Heart right ventricle (tissue), 16 donors: Measurements from ENCODE around the gene YY1AP1. TPM values are rescaled to one million over a fixed set of nuclear protein-coding genes. Genes with fewer than 3 reads are reported as not detected.

Experiments
- ATAC-seq, 8 donors: fragments of 200-7000 bp; cut with Tn5 transposase; one replicate each; pipeline ENCODE4 v1.9.1; 2020; ENCODE audit warnings: mild to moderate bottlenecking in 8 of 8, moderate library complexity in 8 of 8, moderate number of reproducible peaks in 1 of 8
- DNase-seq, 2 donors: peaks; one replicate each; pipeline ENCODE4 v3.0.0-alpha.2; 2020
- H3K27ac ChIP-seq, 10 donors: fragments of 200-600 bp; sonication (generic) in 2 of 10; one replicate each; pipeline versions ENCODE4 v1.5.0 to v1.8.0; 2020 to 2022; ENCODE audit warnings: mild to moderate bottlenecking in 3 of 10
- H3K27me3 ChIP-seq, 7 donors: fragments of 200-600 bp; one replicate each; pipeline ENCODE4 v1.8.0; 2021 to 2022; ENCODE audit warnings: mild to moderate bottlenecking in 2 of 7
- H3K36me3 ChIP-seq, 9 donors: fragments of 200-600 bp; sonication (generic) in 1 of 9; one replicate each; pipeline versions ENCODE4 v1.5.0 to v1.8.0; 2020 to 2022; ENCODE audit warnings: mild to moderate bottlenecking in 2 of 9
- H3K4me1 ChIP-seq, 9 donors: fragments of 200-600 bp; sonication (generic) in 1 of 9; one replicate each; pipeline versions ENCODE4 v1.5.0 to v1.8.0; 2020 to 2022; ENCODE audit warnings: mild to moderate bottlenecking in 4 of 9
- H3K4me3 ChIP-seq, 10 donors: fragments of 200-600 bp; sonication (generic) in 2 of 10; one replicate each; pipeline versions ENCODE4 v1.5.0 to v1.8.0; 2020 to 2022; ENCODE audit warnings: mild to moderate bottlenecking in 7 of 10, moderate library complexity in 2 of 10
- H3K9me3 ChIP-seq, 11 donors: fragments of 200-600 bp in 10 of 11; sonication (generic) in 2 of 11; one replicate each; pipeline versions ENCODE4 v1.5.0 to v1.8.0; 2013 to 2022; ENCODE audit warnings: mild to moderate bottlenecking in 2 of 11, control low read depth in 1 of 11, moderate library complexity in 1 of 11
- WGBS, 2 donors: extraction: QIAGEN DNeasy Blood & Tissue Kit; methylation state at CpG; one replicate each; pipeline ENCODE4 v1.1.7; 2013; ENCODE audit warnings: inconsistent platforms in 1 of 2; 5-methylcytosine and 5-hydroxymethylcytosine counted together
- intact Hi-C, 10 donors: fragments of 100-400 bp; cut with DNase I; formaldehyde crosslinking; loops; one replicate each; pipeline versions ENCODE4 v1.11.1 to v1.14.2; 2022
- polyA plus RNA-seq, 2 donors: library from polyadenylated mRNA; stranded (reverse); fragments of 200-250 nt; gene quantifications; one replicate each; pipeline ENCODE4 v1.2.3, GENCODE V29; 2013
- total RNA-seq, 10 donors: library from RNA; stranded (reverse); fragmentation: NEBNext Ultra II Directional in 3 of 10; extraction: Animal tissue kit (Norgen Biotek cat#: 25700) in 3 of 10; gene quantifications; one replicate each; pipeline versions ENCODE4 v1.2.1 to v1.2.4, GENCODE V29; 2021 to 2023
- TF ChIP-seq, protein P1 (sequence below), 9 donors: fragments of 200-600 bp; sonication (generic) in 2 of 9; IDR thresholded peaks; one replicate each; pipeline versions ENCODE4 v1.5.0 to v1.8.0; 2021 to 2022; ENCODE audit warnings: antibody characterized with exemption in 9 of 9, mild to moderate bottlenecking in 5 of 9, moderate library complexity in 1 of 9
- donor health status: Arrhythmogenic right ventricular cardiomyopathy.
- donor health status: ischemic (EF 13 %, LVEDD 7.1; RV severe dilation, severe dysfunction).
- donor health status: healthy with polysubstance abuse.
- donor health status: DM: no; HTN: yes; CAD: no.
- donor health status: DM: no; HTN: no; CAD: no.
- donor health status: ischemic (EF 25% LVEDD 6.9; RV normal size, moderate dysfunction).
- donor health status: ischemic (EF 25% LVEDD 5.7; RV mildly dilated, moderate dysfunction).
- donor health status: healthy.
- donor health status: DM: yes; HTN: yes; CAD: no.
- donor health status: Ischemic cardiomyopathy.
- donor health status: ischemic (EF 35%, LVEDD 5.7; RV mildly dilated, moderate dysfunction).
- donor health status: nonischemic (EF 11% LVEDD 7.7; RV severe dilation, severe dysfunction).
- donor health status: DM: yes; HTN: yes; CAD: no.
- donor health status: PGD.
- donor health status: ischemic (EF 29% LVEDD 5.4; RV normal size, mild dysfunction).
- donor health status: nonischemic (EF 23%, LVEDD 6.1; RV moderate dilation, normal function).

Gene YY1AP1
- total and polyA plus RNA-seq, 12 donors: 32.3 to 85.1 (median 66.3) TPM

DNA sequence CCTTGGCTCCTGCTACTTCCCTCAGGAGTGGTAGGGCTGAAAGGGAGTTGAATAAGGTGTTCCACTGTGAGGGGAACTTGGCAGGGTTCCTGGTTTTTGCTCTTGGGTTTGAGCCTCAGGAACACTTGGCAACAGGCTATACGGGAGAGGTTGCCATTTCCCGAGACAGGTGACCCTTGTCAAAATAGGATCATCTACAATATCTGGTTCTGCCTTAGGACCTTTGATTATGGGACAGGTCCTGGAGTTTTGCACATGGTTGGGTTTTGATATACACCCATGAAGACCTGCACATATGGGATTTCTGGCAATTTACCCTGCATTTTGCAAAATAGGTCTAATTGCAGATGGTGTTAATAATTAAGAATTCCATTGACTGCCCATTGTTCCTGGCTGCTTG, 31.1 kb downstream of the YY1AP1 start:
- TF ChIP-seq, protein P1, sequence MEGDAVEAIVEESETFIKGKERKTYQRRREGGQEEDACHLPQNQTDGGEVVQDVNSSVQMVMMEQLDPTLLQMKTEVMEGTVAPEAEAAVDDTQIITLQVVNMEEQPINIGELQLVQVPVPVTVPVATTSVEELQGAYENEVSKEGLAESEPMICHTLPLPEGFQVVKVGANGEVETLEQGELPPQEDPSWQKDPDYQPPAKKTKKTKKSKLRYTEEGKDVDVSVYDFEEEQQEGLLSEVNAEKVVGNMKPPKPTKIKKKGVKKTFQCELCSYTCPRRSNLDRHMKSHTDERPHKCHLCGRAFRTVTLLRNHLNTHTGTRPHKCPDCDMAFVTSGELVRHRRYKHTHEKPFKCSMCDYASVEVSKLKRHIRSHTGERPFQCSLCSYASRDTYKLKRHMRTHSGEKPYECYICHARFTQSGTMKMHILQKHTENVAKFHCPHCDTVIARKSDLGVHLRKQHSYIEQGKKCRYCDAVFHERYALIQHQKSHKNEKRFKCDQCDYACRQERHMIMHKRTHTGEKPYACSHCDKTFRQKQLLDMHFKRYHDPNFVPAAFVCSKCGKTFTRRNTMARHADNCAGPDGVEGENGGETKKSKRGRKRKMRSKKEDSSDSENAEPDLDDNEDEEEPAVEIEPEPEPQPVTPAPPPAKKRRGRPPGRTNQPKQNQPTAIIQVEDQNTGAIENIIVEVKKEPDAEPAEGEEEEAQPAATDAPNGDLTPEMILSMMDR (IDR thresholded peaks at IDR 0.05): no peak
- DNase-seq (no peak), ATAC-seq (peak in 4 of 8 donors; percentile 13 to 39 (median 30))
- H3K9me3 ChIP-seq: no peaks in the 10 kb centered on the region
- H3K27me3 ChIP-seq: no peaks in the 10 kb centered on the region
- WGBS, 2 donors: 52 to 61% methylated on average over 2 of the region's 2 CpGs
- no peak overlapping the region for H3K27ac ChIP-seq
- intact Hi-C loops: loop anchor here in 2 of 10 donors (10.0 kb wide), 2 partner anchors 63 to 303 kb away; no protein-coding TSS in a partner anchor
- H3K36me3 ChIP-seq: peaks cover 0 to 44% (median 38%) of the 10 kb centered on the region in 9 donors
- H3K4me1 ChIP-seq: peaks cover 0 to 5% (median 0%) of the 10 kb centered on the region in 9 donors
- H3K4me3 ChIP-seq: no peak overlapping the region

DNA sequence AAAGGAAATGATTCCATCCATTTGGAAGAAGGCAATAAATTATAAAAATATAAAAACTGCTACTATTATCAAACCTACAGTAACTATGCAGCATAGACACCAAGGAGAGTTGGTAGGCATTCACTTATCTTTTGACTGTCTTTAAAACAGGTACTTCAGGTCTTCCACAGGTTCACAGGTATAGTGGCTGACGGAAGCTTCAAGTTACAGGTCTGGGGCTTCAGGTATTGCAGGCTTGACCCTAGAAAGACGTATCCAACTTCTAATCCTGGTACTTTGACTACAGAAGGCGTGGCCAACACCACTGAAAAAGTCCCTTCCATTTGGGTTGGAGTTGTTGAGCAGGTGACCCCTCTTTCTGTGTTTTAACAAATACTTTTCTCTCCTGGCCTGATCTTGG, 35.6 kb downstream of the YY1AP1 start:
- WGBS, 2 donors: 79 to 80% methylated on average over 3 of the region's 3 CpGs
- Histone ChIP-seq H3K27me3 (no peaks in the 10 kb centered on the region), H3K27ac (no peak overlapping the region), H3K36me3 (peaks cover 0 to 2% (median 0%) of the 10 kb centered on the region in 9 donors), H3K4me1 (peaks cover 0 to 23% (median 5%) of the 10 kb centered on the region in 9 donors), H3K9me3 (no peaks in the 10 kb centered on the region), H3K4me3 (no peak overlapping the region)
- DNase-seq (no peak), ATAC-seq (no peak)
- TF ChIP-seq, protein P1 (IDR thresholded peaks at IDR 0.05): no peak
- intact Hi-C loops: loop anchor here in 2 of 10 donors (10.0 kb wide), 2 partner anchors 58 to 298 kb away; no protein-coding TSS in a partner anchor

DNA sequence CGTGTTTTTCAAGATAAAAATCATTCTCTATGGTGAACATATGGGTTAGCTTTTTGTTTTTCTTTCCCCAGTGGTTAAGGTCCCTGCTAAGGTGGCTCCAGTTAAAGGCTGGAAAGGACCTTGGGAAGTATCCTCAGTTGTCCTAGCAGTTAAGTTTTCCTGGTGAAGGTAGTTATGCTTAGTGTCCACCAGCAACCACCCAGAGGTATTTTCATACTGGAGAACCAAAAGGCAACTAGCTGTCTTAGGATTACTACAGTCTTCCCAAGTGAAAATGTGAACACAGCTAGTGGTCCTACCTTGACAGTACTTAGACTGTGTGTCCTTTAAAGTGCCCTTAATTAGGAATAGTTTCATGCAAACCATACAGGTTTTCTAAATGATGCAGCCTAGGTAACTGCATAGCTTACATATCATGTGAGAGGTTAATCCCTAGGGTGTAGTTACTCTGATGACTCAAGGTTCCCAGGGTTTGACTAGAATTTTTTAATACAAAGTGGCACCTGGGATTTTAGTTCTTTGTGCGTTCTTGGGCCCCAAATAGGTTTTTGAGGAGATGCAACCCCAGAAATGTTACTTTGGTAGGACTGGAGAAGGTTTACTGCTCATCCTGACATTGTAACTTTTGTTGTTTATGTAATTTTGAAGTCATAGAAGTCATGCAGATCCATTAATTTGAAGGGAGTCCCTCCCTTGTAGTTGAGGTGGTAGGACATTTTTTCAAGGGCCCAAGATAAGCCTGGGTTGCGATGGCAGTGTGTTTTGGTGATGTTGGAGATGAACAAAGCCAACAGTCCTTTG, 36.5 kb downstream of the YY1AP1 start:
- H3K4me3 ChIP-seq: no peak overlapping the region
- intact Hi-C loops: loop anchor here in 2 of 10 donors (10.0 kb wide), 2 partner anchors 57 to 297 kb away; no protein-coding TSS in a partner anchor
- TF ChIP-seq, protein P1 (IDR thresholded peaks at IDR 0.05): no peak
- no peak for ATAC-seq
- H3K9me3 ChIP-seq: no peaks in the 10 kb centered on the region
- DNase-seq: no peak
- H3K36me3 ChIP-seq: no peaks in the 10 kb centered on the region
- 78% methylated on average over 3 of the region's 3 CpGs for WGBS, 2 donors
- H3K4me1 ChIP-seq: peaks cover 0 to 23% (median 4%) of the 10 kb centered on the region in 9 donors
- H3K27me3 ChIP-seq: no peaks in the 10 kb centered on the region
- H3K27ac ChIP-seq: no peak overlapping the region

DNA sequence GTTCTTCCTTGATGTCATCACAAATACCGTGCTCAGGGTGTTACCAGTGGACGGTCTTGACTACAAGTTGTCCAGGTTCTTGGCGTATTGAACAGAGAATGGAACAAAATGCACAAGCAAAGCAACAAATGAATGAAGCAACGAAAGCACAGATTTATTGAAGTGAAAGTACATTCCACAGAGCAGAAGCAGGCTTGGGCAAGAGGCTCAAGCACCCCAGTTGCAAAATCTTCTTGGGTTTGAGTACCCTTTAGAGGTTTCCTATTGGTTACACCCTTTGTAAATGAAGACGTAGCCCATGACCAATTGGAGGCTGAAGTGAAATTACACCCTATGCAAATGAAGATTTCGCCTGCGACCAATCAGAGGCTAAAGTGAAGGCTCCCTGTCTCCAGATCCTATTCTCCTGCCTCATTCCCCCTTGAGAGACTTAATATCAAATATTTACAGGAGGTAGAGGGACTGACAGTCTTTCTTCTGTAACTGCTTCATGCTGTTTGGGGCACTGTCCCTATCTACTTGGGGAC, 38.3 kb downstream of the YY1AP1 start:
- intact Hi-C loops: loop anchor here in 2 of 10 donors (10.0 kb wide), 2 partner anchors 55 to 295 kb away; no protein-coding TSS in a partner anchor
- WGBS, 2 donors: 89 to 94% methylated on average over 7 of the region's 7 CpGs
- ATAC-seq: no peak

More for the DNA sequence above, 38.3 kb downstream of the YY1AP1 start:
- peaks cover 0 to 38% (median 6%) of the 10 kb centered on the region in 9 donors for H3K4me1 ChIP-seq
- H3K4me3 ChIP-seq: no peak overlapping the region
- H3K27me3 ChIP-seq: no peaks in the 10 kb centered on the region
- no peaks in the 10 kb centered on the region for H3K36me3 ChIP-seq
- TF ChIP-seq, protein P1 (IDR thresholded peaks at IDR 0.05): no peak
- no peak for DNase-seq
- no peak overlapping the region for H3K27ac ChIP-seq
- H3K9me3 ChIP-seq: no peaks in the 10 kb centered on the region
